IPS DF 6.9 (cell line): ENCODE results near the gene LAMTOR4.

Experiments
- DNase-seq: peaks from one replicate; pipeline ENCODE4 v3.0.0-alpha.2; 2013; ENCODE audit warnings: low read depth, low spot score
- H3K27ac ChIP-seq: one replicate; pipeline ENCODE4 v1.5.1; 2013; ENCODE audit warnings: low read length, control low read depth
- H3K27me3 ChIP-seq: 2 replicates; pipeline ENCODE4 v1.6.1; 2013; ENCODE audit warnings: mild to moderate bottlenecking, low read length; ENCODE audit not compliant: control insufficient read depth, insufficient read depth
- H3K36me3 ChIP-seq: 2 replicates; pipeline ENCODE4 v1.6.1; 2013; ENCODE audit warnings: low read length; ENCODE audit not compliant: control insufficient read depth, insufficient read depth
- H3K4me1 ChIP-seq: 2 replicates; pipeline ENCODE4 v1.6.1; 2013; ENCODE audit warnings: low read length; ENCODE audit not compliant: control insufficient read depth, insufficient read depth
- H3K4me3 ChIP-seq: 2 replicates; pipeline ENCODE4 v1.5.1; 2013; ENCODE audit warnings: mild to moderate bottlenecking, low read length
- H3K9me3 ChIP-seq: 2 replicates; pipeline ENCODE4 v1.6.1; 2013; ENCODE audit warnings: low read length, inconsistent platforms; ENCODE audit not compliant: control insufficient read depth, insufficient read depth
- WGBS: extraction: QIAGEN DNeasy Blood & Tissue Kit; methylation state at CpG from one replicate; pipeline ENCODE4 v1.1.7; 2013; ENCODE audit warnings: mixed read lengths, missing lambda C conversion rate; ENCODE audit not compliant: insufficient read length, insufficient coverage; 5-methylcytosine and 5-hydroxymethylcytosine counted together

The LAMTOR4 gene

DNA sequence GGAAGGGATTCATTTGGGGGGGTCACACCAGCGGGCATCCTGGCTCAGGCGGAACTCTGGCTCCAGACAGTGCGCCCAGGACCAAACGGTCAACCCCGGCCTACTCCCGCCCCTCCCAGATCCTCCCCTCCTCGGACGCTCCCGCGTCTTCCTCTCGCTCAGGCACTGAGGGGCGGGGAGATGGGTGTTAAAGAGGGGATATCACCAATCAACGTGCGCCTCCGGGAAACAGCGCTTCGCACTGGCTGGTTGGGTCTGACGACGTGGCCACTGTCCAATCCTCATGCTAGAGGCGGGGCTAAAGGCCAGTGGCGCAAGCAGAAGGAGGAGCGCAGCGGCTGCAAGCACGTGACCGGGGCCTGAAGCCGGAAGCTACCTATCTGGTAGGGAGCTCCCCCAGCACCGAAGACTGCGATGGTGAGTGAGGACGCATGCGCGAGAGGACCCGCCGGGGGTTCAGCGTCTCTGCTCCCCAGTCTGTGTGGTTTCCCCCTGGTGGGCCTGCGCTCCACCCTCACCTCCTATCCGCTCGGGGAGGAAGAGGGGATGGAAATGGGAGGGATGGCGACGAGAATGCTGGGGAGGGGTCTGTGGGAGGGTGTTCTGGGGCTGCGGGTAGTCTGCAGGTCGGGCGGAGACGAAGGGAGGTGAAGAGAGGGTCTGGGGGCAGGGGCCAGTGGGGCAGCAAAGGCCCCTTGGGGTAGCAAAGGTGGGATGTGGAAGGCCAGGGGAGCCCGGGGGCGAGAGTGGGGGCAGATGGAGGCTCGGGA lies at the start of gene LAMTOR4:
LAMTOR4 (plus strand) TSS at position 360 of the 770 bp plus-strand sequence; CDS start at position 415, 55 bp downstream.
- Histone ChIP-seq H3K27me3 (no peaks in the 10 kb centered on the region), H3K36me3 (0 out of 2 replicates have a peak, but pooled peaks cover 3% of the 10 kb centered on the region), H3K27ac (no peak within 1 kb of the TSS), H3K9me3 (no peaks in the 10 kb centered on the region), H3K4me3 (peak within 1 kb of the TSS; percentile 96), H3K4me1 (no peaks in the 10 kb centered on the region)
- peak; percentile 98 for DNase-seq
- WGBS, result no CpG with 5 or more reads among the region's 46 CpGs

DNA sequence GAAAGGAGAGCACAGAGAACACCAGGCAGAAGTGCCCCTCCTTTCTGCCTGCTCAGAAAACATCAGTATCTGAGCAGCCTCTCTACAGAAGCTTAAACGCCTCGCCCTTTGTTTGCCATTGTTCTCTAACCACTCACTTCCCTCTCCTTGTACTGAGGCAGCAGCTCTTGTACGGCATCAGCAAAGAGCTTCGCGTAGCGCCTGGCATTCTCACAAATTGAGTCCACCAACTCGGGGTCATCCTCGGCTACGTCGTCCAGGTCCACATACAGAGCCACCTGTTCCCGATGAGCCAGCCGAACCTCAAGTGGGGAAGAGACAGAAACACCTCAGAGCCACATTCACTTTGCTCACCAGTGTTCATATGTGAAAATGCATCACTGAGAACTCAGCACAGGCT lies 49.3 kb upstream of the LAMTOR4 start:
- WGBS, result no CpG with 5 or more reads among the region's 12 CpGs
- H3K27ac ChIP-seq, result no peak overlapping the region

DNA sequence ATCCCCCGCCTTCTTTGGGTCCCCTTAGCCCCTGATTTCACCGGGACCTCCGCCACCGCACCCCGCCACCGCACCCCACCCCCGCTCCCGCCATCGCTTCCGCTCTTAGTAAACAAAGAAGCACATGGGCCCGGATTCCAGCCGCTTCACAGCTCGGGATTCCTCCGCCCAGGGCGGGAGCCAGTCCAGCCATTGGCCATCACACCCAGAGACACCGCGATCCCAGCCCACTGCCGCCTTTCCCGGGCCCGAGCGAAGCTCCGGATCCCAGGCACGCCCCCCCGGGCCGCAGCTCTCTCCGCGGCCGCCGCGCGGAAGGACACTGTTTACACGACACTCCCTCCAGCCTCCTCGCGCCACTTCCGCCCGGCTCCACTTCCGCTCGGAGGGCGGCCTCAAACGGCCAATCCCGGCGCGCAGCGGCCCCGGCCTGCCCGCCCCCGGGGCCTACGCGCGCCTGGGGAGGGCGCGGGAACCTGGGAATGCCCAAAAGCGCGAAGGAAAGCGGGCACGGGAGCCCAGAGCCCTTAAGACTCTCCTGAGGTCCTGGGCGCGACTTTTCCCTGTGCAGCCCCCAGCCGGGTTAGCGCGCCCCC lies 48.2 kb upstream of the LAMTOR4 start:
- H3K36me3 ChIP-seq, result peaks cover 36% of the 10 kb centered on the region
- WGBS, result no CpG with 5 or more reads among the region's 61 CpGs
- no peaks in the 10 kb centered on the region for H3K27me3 ChIP-seq
- H3K4me1 ChIP-seq, result no peaks in the 10 kb centered on the region; the same call in 1 of the 2 replicates
- H3K4me3 ChIP-seq, result peak overlapping the region; percentile 97
- H3K9me3 ChIP-seq, result no peaks in the 10 kb centered on the region
- H3K27ac ChIP-seq, result no peak overlapping the region
- DNase-seq, result no peak

More for the DNA sequence above, 49.3 kb upstream of the LAMTOR4 start:
- peak overlapping the region; percentile 97; the same call in 1 of the 2 replicates for H3K4me3 ChIP-seq
- no peak for DNase-seq
- H3K4me1 ChIP-seq, result no peaks in the 10 kb centered on the region; the same call in 1 of the 2 replicates
- H3K9me3 ChIP-seq, result no peaks in the 10 kb centered on the region
- H3K27me3 ChIP-seq, result no peaks in the 10 kb centered on the region
- peaks cover 43% of the 10 kb centered on the region for H3K36me3 ChIP-seq

DNA sequence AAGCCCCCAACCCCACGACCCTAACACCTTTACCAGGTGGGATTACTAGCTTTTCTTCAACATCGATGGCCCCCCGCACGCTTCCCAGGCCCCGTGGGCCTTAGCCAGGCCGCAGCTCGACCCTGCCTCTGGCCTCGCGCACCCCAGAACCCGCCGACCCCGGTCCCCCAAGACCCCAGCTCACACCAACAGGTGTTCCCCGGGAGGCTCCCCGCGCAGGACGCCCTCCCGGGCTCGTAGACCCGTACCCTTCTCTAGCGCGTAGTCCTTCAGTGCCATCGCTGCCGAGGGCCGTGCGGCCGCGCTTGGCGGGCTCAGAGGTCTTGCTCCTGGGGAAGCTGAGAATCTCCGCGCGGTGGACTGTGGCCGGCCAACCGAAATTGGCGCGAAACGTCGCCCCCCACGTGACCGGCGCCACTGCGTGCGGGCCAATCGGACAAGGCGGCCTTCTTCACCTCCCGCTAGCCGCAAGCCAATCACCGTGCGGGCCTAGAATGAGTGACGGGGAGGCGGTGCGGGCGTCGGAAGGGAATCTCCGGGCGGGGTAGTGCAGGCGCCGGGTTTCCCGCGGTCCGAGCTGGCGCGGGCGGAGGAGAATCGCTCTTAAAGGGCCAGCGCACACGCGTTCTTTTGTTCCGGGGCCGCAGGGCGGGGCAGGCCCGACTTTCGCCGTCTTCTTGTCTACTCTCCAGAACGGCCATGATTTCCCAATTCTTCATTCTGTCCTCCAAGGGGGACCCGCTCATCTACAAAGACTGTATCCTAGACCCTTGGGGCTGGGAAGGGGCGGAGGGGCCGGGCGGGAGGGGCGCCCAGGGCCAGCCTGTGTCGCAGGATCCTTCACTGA lies 47.5 kb upstream of the LAMTOR4 start, which contains the start of the genes AP4M1 and MCM7:
AP4M1 (plus strand) TSS at position 628 of the 847 bp plus-strand sequence; CDS start at position 700, 72 bp downstream.
MCM7 (minus strand) TSS at position 382 of the 847 bp plus-strand sequence; CDS start at position 279, 103 bp downstream.
- no CpG with 5 or more reads among the region's 80 CpGs for WGBS
- Histone ChIP-seq H3K4me1 (no peaks in the 10 kb centered on the region; the same call in 1 of the 2 replicates), H3K27me3 (no peaks in the 10 kb centered on the region), H3K36me3 (peaks cover 34% of the 10 kb centered on the region), H3K27ac (no peak within 1 kb of the TSS), H3K4me3 (peak within 1 kb of the TSS; percentile 97), H3K9me3 (no peaks in the 10 kb centered on the region)
- peak; percentile 89 for DNase-seq

DNA sequence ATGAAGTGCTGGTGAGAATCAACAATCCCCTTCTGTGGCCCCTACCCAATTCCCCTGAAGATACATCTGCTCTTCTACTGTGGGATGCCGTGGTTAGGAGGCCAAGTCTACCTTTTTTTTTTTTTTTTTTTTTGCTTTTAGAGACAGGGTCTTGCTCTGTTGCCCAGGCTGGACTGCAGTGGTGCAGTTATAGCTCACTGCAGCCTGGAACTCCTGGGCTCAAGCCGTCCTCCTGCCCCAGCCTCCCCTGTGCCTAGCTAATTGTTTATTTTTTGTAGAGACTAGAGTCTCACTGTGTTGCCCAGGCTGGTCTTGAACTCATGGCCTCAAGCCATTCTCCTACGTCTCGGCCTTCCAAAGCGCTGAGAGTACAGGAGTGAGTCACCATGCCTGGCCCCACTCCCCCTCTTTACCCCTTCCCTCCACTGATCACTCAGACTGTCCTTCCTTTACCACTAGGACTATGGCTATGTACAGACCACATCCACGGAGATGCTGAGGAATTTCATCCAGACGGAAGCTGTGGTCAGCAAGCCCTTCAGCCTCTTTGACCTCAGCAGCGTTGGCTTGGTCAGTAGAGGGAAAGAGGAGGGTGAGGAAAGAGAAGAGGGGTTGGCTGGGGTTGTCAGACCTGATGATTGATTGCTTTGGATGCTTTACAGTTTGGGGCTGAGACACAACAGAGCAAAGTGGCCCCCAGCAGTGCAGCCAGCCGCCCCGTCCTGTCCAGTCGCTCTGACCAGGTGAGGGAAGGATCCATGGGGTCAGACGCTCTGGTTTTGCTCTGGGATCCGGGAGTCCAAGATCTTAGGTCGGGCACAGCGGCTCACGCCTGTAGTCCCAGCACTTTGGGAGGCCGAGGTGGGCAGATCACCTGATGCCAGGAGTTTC lies 45.5 kb upstream of the LAMTOR4 start:
- no CpG with 5 or more reads among the region's 17 CpGs for WGBS
- Histone ChIP-seq H3K27ac (no peak overlapping the region), H3K27me3 (no peaks in the 10 kb centered on the region), H3K4me1 (no peaks in the 10 kb centered on the region; the same call in 1 of the 2 replicates), H3K9me3 (no peaks in the 10 kb centered on the region), H3K36me3 (peaks cover 34% of the 10 kb centered on the region), H3K4me3 (no peak overlapping the region)
- DNase-seq, result no peak

DNA sequence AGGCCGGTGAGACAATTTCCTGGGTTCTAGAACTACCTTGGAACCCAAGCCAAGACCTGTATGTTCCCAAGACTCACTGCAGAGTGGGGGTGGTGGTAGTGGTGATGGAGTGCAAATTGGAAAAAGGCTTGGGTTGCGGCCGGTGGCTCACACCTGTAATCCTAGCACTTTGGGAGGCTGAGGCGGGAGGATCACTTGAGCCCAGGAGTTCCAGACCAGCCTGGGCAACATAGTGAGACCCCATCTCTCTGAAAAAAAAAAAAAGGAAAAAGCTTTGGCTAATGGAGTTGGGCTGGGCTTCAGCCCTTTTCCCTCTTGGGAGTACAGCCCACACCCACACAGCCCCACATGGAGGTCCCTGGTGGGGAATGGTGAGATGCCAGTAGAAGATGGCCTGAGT lies 43.2 kb upstream of the LAMTOR4 start:
- no peak overlapping the region for H3K27ac ChIP-seq
- no peak overlapping the region for H3K4me3 ChIP-seq
- no CpG with 5 or more reads among the region's 4 CpGs for WGBS
- H3K36me3 ChIP-seq, result peaks cover 21% of the 10 kb centered on the region; the same call in 1 of the 2 replicates
- DNase-seq, result no peak
- H3K4me1 ChIP-seq, result no peaks in the 10 kb centered on the region
- no peaks in the 10 kb centered on the region for H3K27me3 ChIP-seq
- H3K9me3 ChIP-seq, result no peaks in the 10 kb centered on the region

DNA sequence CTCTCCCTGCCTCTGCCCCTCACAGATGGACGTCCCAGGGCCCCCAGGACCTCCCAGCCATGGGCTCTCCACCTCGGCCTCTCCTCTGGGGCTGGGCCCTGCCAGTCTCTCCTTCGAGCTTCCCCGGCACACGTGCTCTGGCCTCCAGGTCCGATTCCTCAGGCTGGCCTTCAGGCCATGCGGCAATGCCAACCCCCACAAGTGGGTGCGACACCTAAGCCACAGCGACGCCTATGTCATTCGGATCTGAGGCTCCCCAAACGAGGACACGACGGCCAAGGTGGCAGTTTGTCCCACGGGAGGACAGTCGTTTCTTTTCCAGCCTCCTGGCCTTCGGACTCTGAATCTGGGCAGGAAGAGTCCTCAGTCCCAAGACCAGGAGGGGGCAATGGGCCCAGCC lies 42.1 kb upstream of the LAMTOR4 start:
- peaks cover 27% of the 10 kb centered on the region for H3K36me3 ChIP-seq
- no peak for DNase-seq
- H3K4me1 ChIP-seq, result no peaks in the 10 kb centered on the region
- no peaks in the 10 kb centered on the region for H3K9me3 ChIP-seq
- WGBS, result no CpG with 5 or more reads among the region's 17 CpGs
- H3K27me3 ChIP-seq, result no peaks in the 10 kb centered on the region
- H3K27ac ChIP-seq, result no peak overlapping the region
- no peak overlapping the region for H3K4me3 ChIP-seq

DNA sequence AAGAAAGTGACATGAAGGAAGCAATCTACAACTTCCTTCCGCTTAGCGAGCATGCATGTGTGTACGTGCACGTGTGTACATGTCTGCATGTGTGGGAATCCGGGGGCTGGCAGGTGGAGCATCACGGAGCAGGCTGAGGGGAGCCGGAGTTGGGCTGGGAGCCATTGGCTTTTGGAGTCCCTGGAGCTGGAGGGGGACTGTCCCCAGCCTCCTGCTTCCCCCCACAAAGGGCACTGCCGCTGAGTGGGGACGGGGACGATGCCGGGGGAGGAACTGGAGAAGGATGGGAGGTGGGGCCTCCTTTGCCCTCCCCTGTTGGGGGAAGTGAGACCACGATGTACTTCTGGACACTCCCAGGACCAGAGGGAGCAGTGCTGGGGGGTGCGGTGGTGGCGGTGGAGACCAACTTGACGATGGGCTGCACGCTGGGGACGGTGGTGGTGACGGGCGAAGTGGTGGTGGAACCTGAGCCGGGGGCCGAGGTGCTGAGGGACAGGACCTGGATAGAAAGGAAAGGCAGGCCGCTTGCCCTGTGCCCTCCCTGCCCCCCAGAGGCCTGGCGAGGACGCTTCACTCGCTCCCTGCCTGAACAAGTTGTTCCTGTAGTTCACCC lies 41.5 kb upstream of the LAMTOR4 start:
- no peak for DNase-seq
- no peaks in the 10 kb centered on the region for H3K4me1 ChIP-seq
- no CpG with 5 or more reads among the region's 25 CpGs for whole genome bisulfite sequencing
- no peak overlapping the region for H3K4me3 ChIP-seq
- H3K27ac ChIP-seq, result no peak overlapping the region
- no peaks in the 10 kb centered on the region for H3K27me3 ChIP-seq
- H3K9me3 ChIP-seq, result no peaks in the 10 kb centered on the region
- peaks cover 33% of the 10 kb centered on the region for H3K36me3 ChIP-seq

DNA sequence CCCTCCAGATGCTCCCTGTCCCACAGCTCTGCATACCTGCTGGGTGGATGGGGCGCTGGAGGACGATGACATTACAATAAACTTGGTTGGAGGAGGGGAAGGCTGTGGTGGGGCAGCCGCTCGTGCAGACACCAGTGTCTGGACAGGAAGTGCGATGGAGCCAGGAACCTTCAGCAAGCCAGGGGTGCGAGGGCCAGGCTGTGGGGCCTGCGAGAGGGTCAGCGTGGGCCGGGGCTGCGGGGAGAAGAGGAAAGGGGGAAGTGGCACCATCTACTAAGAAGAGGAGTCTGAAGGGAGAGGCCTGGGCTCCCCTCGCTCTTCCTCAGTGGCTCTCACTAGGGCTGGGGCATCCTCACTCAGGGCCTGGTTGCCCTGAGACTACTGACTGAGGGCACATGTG lies 40.8 kb upstream of the LAMTOR4 start:
- no CpG with 5 or more reads among the region's 11 CpGs for WGBS
- DNase-seq, result no peak
- H3K27ac ChIP-seq, result no peak overlapping the region
- H3K4me3 ChIP-seq, result no peak overlapping the region
- no peaks in the 10 kb centered on the region for H3K9me3 ChIP-seq
- H3K4me1 ChIP-seq, result no peaks in the 10 kb centered on the region
- peaks cover 33% of the 10 kb centered on the region for H3K36me3 ChIP-seq
- H3K27me3 ChIP-seq, result no peaks in the 10 kb centered on the region
